HS-5 (cell line): ENCODE measurements around the gene MELK.
"Not testable (repeated sequence)": the region's sequence is repeated elsewhere in the genome, so short reads cannot be mapped to it uniquely, and the experiment has no call there.

Experiments used
- DNase-seq: peaks from one replicate; pipeline ENCODE4 v3.0.0-alpha.2; 2012; ENCODE audit warnings: low read depth

Gene MELK

DNA sequence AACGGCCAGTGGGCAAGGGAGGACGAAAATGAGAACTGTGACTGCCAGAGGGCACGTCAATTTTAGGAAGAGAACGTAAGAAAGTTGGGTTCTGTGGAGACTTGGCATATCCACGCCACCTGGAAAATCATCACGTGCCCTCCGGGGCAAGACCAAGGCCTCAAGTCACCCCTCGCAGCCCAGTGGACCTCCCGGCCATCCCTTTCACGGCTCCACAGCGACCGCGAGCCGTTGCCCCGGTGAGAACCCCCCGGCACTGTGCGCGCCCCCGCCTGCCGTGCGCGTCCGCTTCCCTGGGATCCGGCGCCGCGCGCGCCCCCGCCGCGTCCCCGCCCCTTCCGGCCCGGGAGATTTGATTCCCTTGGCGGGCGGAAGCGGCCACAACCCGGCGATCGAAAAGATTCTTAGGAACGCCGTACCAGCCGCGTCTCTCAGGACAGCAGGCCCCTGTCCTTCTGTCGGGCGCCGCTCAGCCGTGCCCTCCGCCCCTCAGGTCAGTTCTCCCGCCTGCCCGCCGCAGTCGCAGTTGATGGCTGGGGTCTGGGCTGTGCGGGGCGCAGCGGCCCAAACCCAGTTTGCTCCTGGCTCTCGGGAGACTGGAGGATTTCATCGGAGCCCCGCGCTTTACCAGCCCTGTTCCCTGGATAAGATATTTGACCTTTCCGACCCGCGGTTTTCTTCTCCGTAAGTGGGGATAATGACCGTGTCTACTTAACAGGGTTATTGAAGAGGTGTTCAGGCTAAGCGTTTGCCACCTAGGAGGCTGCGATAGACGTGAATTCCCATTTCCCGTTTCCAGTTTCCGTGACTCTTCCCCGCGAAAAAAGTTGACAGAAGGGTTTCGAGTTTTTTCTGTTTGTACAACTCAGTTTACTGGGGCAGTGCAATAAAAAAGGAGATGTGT lies at the start of gene MELK:
Gene MELK, plus strand, starts transcription at position 381 of the 904 bp plus-strand sequence. CDS start 8,787 bp downstream, outside the sequence.
- no peak for DNase-seq

DNA sequence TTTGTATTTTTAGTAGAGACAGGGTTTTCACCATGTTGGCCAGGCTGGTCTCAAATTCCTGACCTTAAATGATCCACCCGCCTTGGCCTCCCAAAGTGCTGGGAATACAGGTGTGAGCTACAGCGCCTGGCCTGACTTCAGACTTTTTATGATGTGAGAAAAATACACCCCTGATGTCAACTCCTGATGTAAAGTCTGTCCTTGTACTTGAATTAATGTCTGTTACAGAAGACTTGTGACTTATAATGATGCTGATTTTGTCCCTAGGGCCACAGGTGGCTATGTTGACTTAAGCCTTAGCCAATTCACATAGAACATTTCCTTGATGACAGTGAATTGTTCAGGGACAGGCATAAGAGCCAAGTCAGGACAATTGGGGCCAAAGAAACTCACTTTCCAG lies 42.5 kb upstream of the MELK start:
- no peak for DNase-seq

DNA sequence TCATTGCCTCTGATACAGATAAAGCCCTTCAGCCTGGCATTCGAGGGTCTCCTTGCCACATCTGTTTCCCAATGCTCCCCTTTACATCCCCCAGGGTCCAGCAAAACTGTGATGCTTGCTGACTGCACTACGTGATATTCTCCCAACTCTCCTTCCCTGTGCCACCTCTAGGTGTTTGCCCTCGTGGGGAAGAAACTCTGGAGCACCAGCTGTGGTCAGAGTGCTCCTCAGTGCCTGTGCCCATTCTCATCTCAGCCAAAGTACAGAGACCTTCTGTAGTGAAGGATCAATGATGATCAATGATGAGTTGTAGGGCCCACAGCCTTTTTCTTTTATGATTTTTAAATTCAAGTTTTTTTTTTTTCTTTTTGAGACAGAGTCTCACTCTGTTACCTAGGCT lies 40.3 kb upstream of the MELK start:
- DNase-seq: no peak

DNA sequence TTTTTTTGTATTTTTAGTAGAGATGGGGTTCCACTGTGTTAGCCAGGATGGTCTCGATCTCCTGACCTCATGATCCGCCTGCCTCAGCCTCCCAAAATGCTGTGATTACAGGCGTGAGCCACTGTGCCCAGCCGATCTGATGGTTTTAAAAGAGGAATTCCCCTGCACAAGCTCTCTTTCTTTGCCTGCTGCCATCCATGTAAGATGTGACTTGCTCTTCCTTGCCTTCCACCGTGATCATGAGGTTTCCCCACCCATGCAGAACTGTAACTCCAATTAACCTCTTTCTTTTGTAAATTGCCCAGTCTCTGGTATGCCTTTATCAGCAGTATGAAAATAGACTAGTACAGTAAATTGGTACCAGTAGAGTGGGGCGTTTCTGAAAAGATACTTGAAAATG lies 39.0 kb upstream of the MELK start:
- DNase-seq: not testable (repeated sequence)

DNA sequence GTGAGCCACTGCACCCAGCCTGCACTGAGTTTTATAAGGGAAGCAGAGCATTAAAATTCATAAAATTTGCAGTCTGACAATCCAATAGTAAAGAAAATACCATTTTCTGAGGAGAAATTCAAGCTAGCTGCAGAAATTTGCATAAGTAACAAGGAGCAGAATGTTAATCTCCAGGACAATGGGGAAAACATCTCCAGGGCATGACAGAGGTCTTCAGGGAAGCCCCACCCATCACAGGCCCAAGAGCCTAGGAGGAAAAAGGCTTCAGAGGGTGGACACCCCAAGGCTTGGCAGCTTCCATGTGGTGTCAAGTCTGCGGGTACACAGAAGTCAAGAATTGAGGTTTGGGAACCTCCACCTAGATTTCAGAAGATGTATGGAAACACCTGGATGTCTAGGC lies 37.6 kb upstream of the MELK start:
- no peak for DNase-seq

DNA sequence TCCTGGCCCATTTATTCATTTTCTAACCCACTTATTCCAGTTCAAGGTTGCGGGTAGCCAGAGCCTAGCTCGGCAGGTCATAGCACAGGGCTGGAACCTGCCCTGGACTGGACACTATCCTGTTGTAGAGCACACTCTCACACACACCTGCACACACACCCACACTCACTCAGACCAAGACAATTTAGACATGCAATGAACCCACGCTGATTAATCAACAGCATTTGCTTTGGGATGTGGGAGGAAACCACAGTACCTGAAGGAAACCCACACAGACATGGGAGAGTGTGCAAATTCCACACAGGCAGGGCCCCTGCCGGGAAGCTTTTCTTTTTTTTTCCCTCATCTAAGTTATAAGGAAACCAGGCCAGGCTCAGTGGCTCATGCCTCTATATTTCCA lies 34.8 kb upstream of the MELK start:
- no peak for DNase-seq

DNA sequence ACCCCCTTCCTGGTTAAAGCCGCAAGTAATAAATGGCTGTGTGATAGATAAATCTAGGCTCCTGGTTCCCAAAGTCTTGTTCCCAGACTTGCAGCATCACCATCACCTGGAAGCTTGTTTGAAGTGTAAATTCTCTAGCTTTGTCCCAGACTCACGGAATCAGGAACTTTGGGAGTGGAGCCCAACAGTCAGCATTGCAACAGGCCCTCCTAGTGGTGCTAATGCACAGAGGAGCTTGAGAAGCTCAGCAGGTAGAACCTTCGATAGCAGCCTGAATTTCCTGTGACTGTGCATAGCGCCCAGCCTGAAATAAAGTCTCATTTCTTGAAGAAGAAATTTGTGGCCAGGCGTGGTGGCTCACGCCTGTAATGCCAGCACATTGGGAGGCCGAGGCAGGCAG lies 30.3 kb upstream of the MELK start:
- DNase-seq: no peak

DNA sequence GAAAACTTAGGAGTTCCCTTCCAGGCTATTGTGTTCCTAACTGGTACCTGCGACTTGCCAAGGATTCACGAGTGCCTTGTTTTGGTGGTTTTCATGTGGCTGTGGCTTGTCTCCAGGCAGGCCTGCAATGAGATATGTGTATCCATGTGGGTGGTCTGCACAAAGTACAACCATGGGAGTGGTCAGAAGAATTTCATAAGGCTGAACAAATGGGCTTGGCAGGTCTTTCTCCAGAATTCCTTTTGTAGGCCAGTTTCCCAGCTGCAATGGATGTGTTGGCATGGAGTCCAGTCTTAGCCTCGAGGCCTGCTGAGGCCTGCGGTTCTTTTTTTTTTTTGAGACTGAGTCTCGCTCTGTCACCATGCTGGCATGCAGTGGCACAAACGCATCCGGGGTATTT lies 28.8 kb upstream of the MELK start:
- DNase-seq: no peak

DNA sequence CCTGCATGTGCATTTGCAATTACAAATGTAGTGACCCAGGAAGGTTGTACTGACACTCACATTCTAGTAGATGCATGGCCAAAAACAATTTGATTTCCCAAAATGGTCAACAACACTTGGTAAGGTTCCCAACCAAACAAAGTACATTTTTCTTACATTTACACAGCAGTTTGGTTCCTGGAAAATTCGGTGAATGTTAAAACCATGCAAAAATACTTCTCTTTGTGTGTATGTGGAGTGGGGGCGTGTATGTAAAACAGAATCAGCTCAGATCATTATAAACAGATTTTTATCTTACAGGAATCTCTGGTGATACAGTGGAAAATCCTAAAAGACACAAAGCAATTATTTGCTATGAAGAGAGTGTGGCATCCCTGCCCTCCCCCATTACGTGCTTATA lies 25.1 kb upstream of the MELK start:
- no peak for DNase-seq

DNA sequence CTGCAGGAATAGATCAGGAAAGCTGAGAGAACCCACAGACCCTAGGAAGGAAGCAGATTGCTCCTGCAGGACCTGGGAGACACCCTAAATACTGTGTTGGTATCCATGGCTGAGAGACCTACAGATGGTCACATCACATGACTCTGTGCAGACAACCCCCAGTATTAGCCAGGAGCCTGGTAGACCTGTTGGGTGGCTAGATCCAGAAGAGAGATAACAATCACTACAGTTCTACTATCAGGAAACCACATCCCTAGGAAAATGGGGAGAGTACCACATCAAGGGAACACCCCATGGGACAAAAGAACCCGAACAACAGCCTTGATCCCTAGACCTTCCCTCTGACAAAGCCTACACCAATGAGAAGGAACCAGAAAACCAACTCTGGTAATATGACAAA lies 24.2 kb upstream of the MELK start:
- DNase-seq: no peak

DNA sequence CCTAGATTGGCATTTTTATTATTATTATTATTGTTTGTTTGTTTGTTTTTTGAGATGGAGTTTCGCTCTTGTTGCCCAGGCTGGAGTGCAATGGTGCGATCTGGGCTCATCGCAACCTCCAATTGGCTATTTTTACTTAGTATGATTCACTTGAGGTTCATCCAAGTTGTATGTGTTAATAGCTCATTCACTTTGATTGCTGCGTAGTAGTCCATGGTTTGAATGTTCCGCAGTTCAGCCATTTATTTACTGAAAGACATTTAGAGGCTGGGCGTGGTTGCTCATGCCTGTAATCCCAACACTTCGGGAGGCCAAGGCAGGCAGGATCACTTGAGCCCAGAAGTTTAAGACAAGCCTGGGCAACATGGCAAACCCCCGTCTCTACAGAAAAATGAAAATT lies 22.6 kb upstream of the MELK start:
- no peak for DNase-seq

DNA sequence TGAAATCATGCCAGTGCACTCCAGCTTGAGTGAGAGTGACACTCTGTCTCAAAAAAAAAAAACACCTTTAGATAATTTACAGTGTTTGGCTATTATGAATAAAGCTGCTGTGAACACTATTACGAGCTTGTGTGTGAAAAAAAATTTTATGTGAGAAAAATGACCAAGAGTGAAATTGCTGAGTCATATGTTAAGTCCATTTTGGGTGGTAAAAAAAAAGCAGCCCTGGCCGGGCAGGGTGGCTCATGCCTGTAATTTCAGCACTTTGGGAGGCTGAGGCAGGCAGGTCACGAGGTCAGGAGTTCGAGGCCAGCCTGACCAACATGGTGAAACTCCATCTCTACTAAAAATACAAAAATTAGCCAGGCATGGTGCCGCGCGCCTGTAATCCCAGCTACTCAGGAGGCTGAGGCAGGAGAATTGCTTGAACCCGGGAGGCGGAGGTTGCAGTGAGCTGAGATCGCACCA lies 22.0 kb upstream of the MELK start:
- not testable (repeated sequence) for DNase-seq

DNA sequence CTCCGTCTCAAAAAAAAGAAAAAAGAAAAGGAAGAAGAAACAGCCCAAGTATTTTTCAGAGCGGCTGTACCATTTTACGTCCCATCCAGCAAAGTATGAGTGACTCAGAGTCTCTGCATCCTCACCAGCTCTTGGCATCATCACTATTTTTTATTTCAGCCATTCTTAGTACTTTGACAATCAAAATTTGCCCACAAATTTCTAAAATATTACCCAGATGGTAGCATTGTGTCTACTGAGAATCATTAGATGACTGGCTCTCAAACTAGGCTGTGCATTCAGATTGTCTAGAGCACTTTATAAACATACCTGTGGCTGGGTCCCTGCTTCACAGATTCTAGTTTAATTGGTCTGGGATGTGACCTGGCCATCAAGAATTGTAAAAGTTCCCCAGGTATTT lies 21.6 kb upstream of the MELK start:
- no peak for DNase-seq

DNA sequence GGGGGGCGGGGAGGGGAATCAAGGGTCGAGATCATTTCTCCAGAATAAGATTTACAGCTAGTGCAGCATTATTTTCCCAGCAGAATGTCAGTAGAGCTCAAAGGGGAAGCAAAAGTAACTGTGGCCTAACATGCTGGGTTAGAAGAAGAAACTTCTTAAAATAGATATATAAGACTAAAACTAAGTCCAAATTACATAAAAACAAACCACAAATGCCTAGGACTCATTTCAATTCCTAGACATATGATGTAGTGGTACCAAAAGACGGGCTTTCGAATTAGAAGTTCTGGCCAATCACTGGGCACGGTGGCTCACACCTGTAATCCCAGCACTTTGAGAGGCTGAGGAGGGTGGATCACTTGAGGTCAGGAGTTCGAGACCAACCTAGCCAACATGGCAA lies 20.8 kb upstream of the MELK start:
- no peak for DNase-seq

DNA sequence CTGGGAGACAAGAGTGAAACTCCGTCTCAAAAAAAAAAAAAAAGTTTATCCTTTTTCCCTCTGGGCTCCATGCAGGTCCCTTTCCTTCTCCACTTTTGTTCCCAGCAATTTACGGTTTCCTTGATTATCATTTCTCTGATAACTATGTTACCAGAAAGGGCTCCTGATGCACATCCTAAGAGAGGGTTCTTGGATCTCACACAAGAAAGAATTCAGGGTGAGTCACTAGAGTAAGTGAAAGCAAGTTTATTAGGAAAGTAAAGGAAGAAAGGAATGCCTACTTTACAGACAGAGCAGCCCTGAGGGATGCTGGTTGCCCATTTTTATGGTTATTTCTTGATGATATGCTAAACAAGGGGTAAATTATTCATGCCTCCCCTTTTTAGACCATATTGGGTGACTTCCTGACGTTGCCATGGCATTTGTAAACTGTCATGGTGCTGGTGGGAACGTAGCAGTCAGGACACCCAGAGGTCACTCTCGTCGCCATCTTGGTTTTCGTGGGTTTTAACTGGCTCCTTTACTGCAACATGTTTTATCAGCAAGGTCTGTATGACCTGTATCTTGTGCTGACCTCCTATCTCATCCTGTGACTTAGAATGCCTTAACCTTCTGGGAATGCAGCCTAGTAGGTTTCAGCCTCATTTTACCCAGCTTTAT lies 13.5 kb upstream of the MELK start:
- DNase-seq: no peak

DNA sequence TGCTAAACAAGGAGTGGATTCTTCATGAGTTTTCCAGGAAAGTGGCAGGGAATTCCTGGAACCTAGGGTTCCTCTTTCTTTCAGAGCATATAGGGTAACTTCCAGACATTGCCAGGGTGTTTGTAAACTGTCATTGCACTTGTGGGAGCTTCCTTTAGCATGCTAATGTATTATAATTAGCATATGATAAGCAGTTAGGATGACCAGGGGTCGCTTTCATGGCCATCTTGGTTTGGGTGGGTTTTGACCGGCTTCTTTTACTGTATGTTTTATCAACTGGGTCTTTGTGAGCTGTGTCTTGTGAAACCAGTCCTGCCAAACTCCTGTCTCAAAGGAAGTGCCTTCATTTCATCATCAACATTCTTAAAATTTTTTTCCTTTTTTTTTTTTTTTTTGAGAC lies 11.9 kb upstream of the MELK start:
- DNase-seq: no peak

DNA sequence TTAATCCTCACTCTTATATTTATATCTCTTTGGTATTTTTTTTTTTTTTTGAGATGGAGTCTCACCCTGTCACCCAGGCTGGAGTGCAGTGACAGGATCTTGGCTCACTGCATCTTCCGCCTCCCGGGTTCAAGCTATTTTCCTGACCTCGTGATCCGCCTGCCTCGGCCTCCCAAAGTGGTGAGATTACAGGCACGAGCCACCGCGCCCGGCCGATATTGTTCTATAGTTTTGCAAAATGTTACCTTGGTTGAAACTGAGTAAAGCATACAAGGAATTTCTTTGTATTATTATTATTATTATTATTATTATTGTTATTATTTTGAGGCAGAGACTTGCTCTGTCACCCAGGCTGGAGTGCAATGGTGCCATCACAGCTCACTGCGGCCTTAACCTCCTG lies 9.9 kb upstream of the MELK start:
- not testable (repeated sequence) for DNase-seq

DNA sequence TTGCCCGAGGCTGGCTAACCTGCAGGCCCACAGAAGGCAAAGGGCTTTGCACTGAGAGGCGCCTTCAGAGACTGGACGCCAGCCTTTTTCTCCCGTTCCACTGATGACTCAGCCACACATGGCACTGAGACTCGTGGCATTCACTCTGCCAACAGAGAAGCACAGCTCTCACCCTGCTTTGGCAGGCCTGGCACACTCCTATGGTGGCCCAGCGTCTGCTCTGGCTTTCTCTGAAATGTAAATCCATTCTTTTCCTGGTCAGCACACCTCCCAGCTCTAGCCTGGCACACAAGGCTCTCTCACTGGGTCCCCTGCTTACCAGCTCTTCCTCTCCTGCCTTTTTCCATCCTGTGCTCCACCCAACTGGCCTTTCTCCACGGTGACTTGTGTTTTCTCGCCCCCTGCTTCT lies 5.9 kb upstream of the MELK start:
- DNase-seq: no peak

DNA sequence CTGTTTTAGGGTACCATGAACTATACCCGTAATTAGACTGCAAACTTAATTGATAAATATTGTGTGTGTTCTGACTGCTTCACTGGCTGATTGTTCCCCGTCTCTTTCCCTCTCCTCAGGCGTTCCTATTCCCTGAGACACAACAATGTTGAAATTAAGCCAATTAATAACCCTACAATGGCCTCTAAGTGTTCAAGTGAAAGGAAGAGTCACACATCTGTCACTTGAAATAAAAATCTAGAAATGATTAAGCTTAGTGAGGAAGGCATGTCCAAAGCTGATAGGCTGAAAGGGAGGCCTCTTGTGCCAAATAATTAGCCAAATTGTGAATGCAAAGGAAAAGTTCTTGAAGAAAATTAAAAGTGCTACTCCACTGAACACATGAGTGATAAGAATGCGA lies 4.0 kb upstream of the MELK start:
- not testable (repeated sequence) for DNase-seq

DNA sequence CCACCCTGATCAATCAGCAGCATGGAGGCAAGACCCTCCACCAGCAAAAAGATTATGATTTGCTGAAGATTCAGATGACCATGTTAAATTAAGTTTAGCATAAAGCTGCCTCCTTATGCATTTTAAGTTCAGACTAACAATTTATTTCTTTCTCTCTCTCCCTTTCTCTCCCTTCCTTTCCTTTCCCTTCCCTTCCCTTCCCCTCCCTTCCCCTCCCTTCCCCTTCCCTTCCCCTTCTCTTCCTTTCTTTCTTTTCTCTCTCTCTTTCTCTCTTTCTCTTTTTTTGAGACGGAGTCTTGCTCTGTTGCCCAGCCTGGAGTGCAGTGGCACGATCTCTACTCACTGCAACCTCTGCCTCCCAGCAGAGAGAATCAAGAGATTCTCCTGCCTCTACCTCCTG lies 1.4 kb upstream of the MELK start:
- DNase-seq: no peak

DNA sequence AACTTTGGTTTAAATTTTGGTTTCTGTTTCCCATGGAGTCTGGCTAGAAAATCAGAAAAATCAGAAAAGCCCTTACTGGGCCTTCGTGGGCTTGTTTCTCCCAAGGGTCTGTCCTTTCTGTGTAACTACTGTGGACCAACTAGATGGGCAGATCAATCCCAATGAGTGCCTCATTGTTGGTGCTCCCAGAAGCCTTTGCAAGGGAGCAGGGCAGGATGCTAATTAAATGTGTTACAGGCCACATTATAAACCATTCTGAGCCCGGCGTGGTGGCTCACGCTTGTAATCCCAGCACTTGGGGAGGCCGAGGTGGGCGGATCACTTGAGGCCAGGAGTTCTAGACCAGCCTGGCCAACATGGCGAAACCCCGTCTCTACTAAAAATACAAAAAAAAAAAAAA lies 1.4 kb downstream of the MELK start:
- not testable (repeated sequence) for DNase-seq

DNA sequence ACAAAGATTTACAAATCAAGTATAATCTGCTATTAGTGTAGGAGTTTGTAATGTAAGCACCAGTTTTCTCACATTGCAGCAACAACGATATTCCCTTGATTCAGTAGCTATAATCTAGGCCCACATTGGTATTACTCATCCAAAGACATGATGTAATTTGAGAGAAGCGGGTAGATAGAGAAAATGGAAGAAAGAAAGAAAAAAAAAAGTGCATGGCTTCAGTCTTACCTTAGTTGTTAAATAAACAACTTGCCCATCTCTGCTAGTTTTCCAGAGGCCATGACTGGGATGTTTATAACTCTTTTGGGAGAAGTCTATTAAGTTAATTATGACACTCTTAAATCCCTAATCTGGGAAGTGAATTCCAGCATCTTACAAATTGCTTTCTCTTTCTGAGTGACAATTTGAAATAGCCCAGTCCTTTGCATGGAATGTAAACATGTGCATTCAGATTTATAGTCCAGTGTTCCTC lies 2.8 kb downstream of the MELK start:
- DNase-seq: no peak

DNA sequence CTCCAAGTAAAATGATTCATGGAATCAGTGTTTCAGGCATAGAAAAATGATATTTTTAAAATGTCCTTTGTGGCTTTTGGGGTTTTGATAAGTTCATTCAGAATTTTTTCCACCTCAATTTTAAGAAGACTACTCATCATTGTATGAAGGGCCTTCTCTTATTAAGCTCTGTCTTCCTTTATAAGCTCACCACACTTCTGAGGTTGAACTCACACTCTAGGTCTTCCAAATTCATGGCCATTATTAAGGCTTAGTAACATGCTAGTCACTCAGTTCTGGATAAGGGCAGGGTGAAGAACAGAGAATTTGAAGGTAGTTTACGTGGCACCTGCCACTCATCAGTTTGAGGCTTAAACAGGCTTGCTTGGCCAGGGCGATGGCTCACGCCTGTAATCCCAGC lies 4.2 kb downstream of the MELK start:
- no peak for DNase-seq
